Activated CD4-positive, CD25-positive, alpha-beta regulatory T cell (primary cell): ENCODE results near the gene TLX2.
"Not testable (repeated sequence)": the region's sequence is repeated elsewhere in the genome, so short reads cannot be mapped to it uniquely, and the experiment has no call there.

Experiments used
- DNase-seq, 4 experiments: peaks; one replicate each; lab custom pipeline; 2025; lab: John Stamatoyannopoulos, UW

Gene TLX2

GRCh38 chr2:74554820-74555531, 40.7 kb downstream of the TLX2 start:
- no peak for DNase-seq

GRCh38 chr2:74555610-74556103, 41.4 kb downstream of the TLX2 start:
- DNase-seq: no peak

GRCh38 chr2:74556159-74556558, 41.9 kb downstream of the TLX2 start:
- DNase-seq: no peak

DNA sequence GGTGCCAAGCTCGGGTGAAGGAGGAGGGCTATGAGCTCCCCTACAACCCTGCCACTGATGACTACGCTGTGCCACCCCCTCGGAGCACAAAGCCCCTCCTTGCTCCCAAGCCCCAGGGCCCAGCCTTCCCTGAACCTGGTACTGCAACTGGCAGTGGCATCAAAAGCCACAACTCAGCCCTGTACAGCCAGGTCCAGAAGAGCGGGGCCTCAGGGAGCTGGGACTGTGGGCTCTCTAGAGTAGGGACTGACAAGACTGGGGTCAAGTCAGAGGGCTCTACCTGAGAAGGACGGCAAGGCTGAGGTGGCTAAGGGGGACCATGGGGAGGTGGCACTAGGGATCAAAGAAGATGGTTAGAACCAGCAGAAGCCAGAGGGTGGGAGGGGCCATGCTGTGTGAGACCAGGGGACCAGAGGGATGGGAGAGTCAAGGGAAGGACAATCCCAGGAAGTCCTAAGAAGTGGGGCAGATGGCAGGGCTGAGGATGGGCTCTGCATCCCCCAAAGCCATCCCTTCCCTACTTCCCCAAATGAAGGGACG, 42.7 kb downstream of the TLX2 start:
- DNase-seq: no peak

DNA sequence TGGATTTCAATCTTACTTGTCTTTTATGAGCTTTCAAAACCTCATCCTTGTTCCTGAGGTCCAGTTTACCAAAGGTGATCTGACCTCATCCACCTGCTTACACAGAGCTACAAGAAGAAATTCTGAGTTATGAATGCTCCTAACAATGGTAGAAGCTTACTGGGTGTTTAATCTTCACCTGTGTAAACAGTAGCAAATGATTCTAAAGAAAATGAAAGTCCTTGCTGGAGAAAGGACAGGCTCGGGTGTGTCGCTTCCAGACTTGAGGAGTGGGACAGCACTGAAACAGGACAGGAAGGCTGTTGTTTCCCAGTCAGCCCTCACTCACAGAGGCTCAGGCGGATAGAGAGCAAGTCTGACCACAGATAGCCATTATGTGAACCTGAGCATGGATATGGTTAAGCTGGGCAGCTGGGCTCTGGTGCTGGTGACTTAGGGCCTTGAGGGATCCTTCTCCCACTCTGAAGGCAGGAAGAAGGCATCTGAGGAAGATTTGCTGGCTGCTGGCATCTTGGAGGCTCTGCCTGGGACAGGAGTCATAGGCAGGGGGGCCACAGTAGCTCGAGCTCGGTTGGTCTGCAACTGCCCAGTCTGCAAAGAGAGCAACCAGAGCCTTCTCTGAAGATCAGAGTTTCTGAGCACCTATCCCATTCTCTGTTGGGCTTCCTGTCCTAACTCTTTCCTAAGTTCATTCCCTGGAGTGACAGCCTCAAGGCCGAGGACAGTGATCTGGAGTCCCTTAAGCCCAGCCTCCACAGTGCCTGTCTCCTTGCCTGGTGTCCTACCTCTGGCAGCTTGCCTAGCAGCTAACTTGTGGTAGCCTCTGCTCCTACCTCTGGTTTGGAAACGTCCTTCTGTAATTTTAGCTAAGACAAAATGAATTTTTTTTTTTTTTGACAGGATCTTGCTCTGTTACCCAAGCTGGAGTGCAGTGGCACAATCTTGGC, 44.3 kb downstream of the TLX2 start:
- DNase-seq: no peak

GRCh38 chr2:74559912-74560311, 45.7 kb downstream of the TLX2 start:
- DNase-seq: no peak

- DNase-seq: no peak
These were observed 46.3 kb downstream of the TLX2 start for GRCh38 chr2:74560591-74560990.

DNA sequence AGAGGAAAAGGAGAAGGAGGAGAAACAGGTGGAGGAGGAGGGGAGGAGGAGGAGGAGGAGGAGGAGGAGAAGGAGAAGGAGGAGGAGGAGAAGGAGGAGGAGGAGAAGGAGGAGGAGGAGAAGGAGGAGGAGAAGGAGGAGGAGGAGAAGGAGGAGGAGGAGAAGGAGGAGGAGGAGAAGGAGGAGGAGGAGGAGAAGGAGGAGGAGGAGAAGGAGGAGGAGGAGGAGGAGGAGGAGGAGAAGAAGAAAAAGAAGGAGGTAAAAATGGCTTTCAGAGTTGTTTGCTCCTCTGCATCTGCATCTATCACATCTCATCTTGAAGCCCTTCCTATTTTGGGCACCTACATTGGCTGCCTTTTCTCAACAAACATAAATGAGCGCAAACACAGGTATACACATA, 46.8 kb downstream of the TLX2 start:
- not testable (repeated sequence) for DNase-seq

DNA sequence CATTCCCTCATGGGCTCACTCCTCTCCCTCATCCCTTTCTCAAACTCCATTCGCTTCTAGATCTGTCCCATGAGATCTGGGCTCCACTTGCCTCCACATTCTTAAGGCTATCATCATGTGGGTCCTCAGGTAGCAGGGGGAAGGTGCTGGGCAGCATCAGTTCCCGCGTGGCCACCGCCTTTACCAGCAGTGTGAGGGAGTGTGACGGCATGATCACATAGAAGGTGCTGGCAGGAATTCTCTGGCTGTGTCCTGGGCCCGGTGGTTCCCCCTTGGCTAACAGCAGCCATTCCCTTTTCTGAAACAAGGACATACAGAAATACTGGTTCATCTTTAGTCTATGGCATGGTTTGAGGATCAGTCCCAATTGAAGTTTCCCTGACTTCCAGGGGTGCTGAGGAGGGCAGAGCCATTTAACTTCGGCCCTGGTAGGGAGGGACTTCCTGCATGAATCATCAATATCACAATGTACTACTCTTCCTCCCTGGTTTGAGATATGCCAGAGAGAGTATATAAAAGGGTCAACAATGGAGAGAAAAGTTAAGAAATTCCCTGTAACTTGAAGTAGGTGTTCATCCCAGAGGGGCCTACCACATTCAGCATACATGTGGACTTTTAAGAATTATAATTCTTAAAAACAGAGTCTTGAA, 48.0 kb downstream of the TLX2 start:
- no peak for DNase-seq

GRCh38 chr2:74564222-74564621, 50.0 kb downstream of the TLX2 start:
- no peak for DNase-seq

DNA sequence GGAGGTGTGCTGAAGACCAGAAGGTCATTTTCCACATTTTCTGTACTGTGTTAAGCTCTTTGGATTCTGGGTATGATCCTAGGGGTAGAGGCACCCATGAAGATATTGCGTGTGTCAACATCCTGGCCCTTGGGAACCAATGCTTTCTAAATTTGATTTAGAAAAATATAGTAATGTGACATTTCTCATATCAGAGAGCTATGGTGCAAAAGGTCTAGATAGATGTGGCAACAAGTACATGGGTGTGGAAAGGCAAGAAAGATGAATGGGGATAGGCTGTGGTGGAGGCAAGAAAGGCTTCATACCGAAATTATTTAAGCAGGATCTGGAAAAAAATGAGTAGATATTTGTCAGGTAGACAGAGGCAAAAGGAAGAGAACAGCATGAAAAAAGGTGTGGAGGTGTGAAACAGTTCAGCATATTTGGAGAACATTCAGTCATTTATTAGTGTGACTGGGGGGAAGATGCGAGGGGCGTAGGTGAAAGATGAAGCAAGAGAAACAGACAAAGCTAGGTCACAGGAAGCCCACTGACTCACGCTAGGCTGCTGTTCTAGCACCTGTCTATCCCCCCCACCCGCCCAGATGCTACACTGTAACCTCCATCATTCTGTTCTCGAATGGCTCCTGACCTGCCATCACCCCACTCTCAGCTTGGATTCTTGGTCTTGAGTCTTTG, 52.0 kb downstream of the TLX2 start:
- no peak for DNase-seq

GRCh38 chr2:74566754-74567085, 52.5 kb downstream of the TLX2 start:
- no peak for DNase-seq
